AG04450 (cell line): Measurements from ENCODE around the gene AVPR1A. TPM values are rescaled to one million over a fixed set of nuclear protein-coding genes. Genes with fewer than 3 reads are reported as not detected.

ENCODE experiments used
- CTCF ChIA-PET: fragments of 300-600, 350-600 bp; formaldehyde crosslinking; extraction: SDS; loops from one replicate; lab custom pipeline; 2022; ENCODE audit warnings: antibody characterized with exemption, inconsistent platforms; lab: Charles Lee
- POLR2A ChIA-PET: fragments of 350-600 bp; formaldehyde crosslinking; extraction: SDS; loops from one replicate; lab custom pipeline; 2021; ENCODE audit warnings: antibody characterized with exemption, inconsistent platforms; lab: Yijun Ruan, JAX
- DNase-seq: peaks from one replicate; pipeline ENCODE4 v3.0.0-alpha.2; 2011; ENCODE audit warnings: low read depth, low spot score
- H3K27ac ChIP-seq: one replicate; pipeline ENCODE4 v1.5.1; 2012; ENCODE audit warnings: low read depth, low read length, control low read depth
- H3K27me3 ChIP-seq: one replicate; pipeline ENCODE4 v1.6.0; 2012; ENCODE audit warnings: low read length; ENCODE audit not compliant: control insufficient read depth, insufficient read depth
- H3K4me3 ChIP-seq: 2 replicates; pipeline ENCODE4 v1.5.1; 2011; ENCODE audit warnings: mild to moderate bottlenecking, low read depth, low read length, control low read depth
- H3K9me3 ChIP-seq: 2 replicates; pipeline ENCODE4 v1.5.1; 2012; ENCODE audit warnings: low read length; ENCODE audit not compliant: control insufficient read depth, insufficient read depth
- polyA plus RNA-seq: library from polyadenylated mRNA; depleted of rRNA; stranded (reverse); fragments of >200 nt; gene quantifications from 2 replicates; pipeline ENCODE4 v1.2.3, GENCODE V29; 2011
- TF ChIP-seq, protein P1 (sequence below): IDR thresholded peaks from 2 replicates; pipeline ENCODE4 v1.5.1; 2011; ENCODE audit warnings: low read depth, low read length, control low read depth, inconsistent platforms

AVPR1A gene
- polyA plus RNA-seq, 1 experiment: not detected

DNA sequence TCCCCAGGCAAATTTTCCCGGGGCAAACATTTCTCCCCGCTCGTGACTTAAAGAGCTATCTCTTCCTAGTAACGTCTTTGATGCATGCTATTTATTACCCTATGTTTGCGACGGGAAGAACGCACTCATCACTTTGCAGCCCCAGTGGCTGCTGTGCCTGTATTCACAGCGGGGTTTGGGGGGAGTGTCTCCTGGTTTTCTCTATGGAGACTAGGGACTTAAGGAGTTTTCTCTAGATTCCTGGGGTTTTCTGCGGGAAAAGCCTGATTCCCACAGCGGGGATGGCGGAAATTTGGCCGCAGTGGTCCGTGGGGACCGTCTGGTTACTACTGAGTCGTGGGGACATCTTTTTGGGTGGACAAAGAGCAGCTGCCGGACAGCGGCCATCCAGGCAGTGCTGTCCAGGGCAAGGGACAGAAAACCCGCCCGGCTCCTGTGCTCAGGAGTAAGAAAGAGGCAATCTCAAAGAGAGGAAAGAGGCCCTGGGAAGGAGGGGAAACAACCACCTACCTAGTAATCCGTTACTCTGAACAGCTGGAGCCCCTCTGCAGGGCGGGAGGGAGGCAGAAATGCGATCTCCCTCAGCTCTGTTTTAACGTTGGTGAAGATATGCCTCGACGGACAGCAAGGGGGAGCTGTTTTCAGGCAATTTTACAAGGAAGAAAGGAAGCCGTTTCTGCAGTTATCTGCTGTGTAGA lies 771 bp upstream of the AVPR1A start:
- Histone ChIP-seq H3K4me3 (no peak overlapping the region), H3K27ac (no peak overlapping the region), H3K27me3 (peaks cover 25% of the 10 kb centered on the region), H3K9me3 (peaks cover 7% of the 10 kb centered on the region; the same call in 1 of the 2 replicates)
- POLR2A ChIA-PET: no interaction called here
- DNase-seq: peak; percentile 3
- TF ChIP-seq, protein P1, sequence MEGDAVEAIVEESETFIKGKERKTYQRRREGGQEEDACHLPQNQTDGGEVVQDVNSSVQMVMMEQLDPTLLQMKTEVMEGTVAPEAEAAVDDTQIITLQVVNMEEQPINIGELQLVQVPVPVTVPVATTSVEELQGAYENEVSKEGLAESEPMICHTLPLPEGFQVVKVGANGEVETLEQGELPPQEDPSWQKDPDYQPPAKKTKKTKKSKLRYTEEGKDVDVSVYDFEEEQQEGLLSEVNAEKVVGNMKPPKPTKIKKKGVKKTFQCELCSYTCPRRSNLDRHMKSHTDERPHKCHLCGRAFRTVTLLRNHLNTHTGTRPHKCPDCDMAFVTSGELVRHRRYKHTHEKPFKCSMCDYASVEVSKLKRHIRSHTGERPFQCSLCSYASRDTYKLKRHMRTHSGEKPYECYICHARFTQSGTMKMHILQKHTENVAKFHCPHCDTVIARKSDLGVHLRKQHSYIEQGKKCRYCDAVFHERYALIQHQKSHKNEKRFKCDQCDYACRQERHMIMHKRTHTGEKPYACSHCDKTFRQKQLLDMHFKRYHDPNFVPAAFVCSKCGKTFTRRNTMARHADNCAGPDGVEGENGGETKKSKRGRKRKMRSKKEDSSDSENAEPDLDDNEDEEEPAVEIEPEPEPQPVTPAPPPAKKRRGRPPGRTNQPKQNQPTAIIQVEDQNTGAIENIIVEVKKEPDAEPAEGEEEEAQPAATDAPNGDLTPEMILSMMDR: peak; percentile 83
- CTCF ChIA-PET: interaction anchor here (0.5 to 2.2 kb wide), 26 partner anchors 9 to 651 kb away, joined by 3 to 16 read pairs (median 4); no protein-coding TSS in a partner anchor

DNA sequence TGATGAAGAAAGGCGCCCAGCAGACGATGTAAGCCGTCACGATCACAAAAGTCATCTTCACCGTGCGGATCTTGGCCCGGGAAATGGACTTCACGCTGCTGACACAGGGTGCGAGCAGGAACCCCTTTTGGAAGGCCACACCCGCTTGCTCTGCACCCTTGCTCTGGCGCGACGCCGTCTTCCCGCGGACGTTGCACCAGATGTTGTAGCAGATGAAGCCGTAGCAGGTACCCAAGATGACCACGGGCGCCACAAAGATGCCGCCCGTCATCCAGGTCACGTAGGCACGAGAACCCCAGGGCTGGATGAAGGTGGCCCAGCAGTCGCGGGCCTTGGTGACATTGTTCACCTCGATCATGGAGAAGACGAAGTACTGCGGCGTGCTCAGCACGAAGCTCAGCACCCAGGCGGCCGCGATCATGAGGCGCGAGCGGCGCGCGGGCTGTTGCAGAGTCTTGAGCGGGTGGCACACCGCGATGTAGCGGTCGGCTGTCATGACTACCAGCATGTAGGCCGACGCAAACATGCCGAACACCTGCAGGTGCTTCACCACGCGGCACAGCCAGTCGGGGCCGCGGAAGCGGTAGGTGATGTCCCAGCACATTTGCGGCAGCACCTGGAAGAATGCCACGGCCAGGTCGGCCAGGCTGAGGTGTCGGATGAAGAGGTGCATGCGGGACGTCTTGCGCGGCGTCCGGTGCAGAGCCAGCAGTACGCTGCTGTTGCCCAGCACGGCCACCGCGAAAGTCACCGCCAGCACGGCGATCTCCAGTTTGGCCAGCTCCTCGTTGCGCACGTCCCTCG lies 890 bp downstream of the AVPR1A start:
- Histone ChIP-seq H3K9me3 (peaks cover 7% of the 10 kb centered on the region; the same call in 1 of the 2 replicates), H3K27me3 (peaks cover 25% of the 10 kb centered on the region), H3K4me3 (no peak overlapping the region), H3K27ac (no peak overlapping the region)
- ChIA-PET POLR2A (no interaction called here), CTCF (interaction anchor here (2.2 kb wide), 1 partner anchor 11 kb away, joined by 16 read pairs; no protein-coding TSS in a partner anchor)
- TF ChIP-seq, protein P1: no peak
- DNase-seq: no peak

DNA sequence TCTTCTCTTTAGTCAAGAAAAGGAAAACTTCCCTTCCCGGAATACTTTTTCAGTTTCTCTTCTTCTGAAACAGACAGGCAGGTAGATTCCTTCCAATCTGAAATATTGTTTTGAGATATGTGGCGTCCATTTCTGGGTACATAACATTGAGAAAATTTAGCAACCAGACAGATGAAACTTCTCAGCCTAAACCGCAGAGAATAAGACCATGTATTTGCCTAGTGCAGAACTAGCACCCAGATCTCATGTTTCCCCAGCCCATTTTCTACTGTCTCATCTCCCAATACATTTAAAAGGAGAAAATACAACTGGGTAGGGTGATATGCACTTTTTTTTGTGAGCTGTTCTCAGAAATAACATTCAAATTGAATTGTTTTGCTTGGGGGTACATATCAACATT lies 6.4 kb downstream of the AVPR1A start:
- Histone ChIP-seq H3K27me3 (no peaks in the 10 kb centered on the region), H3K27ac (no peak overlapping the region), H3K4me3 (no peak overlapping the region), H3K9me3 (no peaks in the 10 kb centered on the region)
- POLR2A ChIA-PET: no interaction called here
- TF ChIP-seq, protein P1: no peak
- CTCF ChIA-PET: no interaction called here
- DNase-seq: no peak

DNA sequence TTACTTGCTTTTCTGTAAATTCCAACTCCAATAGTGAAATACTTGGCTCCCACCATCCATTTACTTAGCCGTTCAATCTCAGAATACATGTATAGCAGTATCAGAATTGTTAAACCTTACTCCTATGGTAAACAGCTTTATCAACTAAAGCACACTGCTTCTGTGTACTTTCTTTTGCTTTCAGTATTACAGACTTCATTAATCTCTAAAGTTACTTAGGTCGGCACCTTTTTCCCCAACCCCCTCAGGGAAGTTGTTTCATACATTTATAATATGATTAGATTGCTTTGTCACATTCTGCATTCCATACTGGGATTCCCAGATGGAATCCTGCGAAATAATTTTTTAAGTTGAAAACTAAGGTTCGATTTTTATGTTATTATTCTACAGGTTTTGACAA lies 12.5 kb downstream of the AVPR1A start:
- no peak for DNase-seq
- CTCF ChIA-PET: no interaction called here
- POLR2A ChIA-PET: no interaction called here
- H3K27me3 ChIP-seq: no peaks in the 10 kb centered on the region
- no peak overlapping the region for H3K4me3 ChIP-seq
- TF ChIP-seq, protein P1: no peak
- no peak overlapping the region for H3K27ac ChIP-seq
- H3K9me3 ChIP-seq: no peaks in the 10 kb centered on the region

DNA sequence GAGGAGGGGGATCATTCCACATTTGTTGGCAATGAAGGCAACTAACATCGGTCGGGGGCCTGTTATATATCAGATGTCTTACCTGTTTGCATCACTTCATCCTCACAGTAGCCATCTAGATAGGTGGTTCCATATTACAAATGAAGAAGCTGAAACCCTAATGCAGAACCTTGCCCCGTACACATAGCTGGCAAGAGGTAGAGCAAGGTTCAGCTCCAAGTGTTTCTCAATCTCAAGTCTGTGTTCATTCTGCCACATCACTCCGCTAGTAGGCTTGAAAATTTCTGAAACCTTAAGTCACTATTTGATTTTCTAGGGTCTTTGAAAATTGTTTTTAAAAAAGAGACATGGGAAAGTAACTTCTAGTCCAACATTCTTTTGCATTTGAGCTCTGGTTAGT lies 17.0 kb downstream of the AVPR1A start:
- DNase-seq: no peak
- ChIA-PET POLR2A (no interaction called here), CTCF (interaction anchor here (1.5 kb wide), 1 partner anchor 18 kb away, joined by 6 read pairs; the partner anchor contains the start of gene AVPR1A)
- Histone ChIP-seq H3K9me3 (no peaks in the 10 kb centered on the region), H3K27me3 (no peaks in the 10 kb centered on the region), H3K4me3 (no peak overlapping the region), H3K27ac (no peak overlapping the region)
- TF ChIP-seq, protein P1: no peak
